A673 (cell line): ENCODE data around the gene GALNS. TPM values are rescaled to one million over a fixed set of nuclear protein-coding genes. Genes with fewer than 3 reads are reported as not detected.

ENCODE experiments used
- BruUV-seq: library from RNA; stranded (reverse); fragments of 400-500 nt; replicated peaks from 2 replicates; lab custom pipeline; 2021; lab: Mats Ljungman, UMichigan
- CTCF ChIA-PET: fragments of 300-600 bp; sonication (Branson Sonifier 250); formaldehyde crosslinking; loops from one replicate; lab custom pipeline; 2022; ENCODE audit warnings: antibody characterized with exemption; lab: Charles Lee
- POLR2A ChIA-PET: fragments of 300-600 bp; sonication (Branson Sonifier 250); formaldehyde crosslinking; loops from one replicate; lab custom pipeline; 2022; ENCODE audit warnings: antibody characterized with exemption; ENCODE audit not compliant: low non-redundant PET; lab: Charles Lee
- DNase-seq: peaks from one replicate; pipeline ENCODE4 v3.0.0-alpha.2; 2015; ENCODE audit warnings: low spot score
- H3K27ac ChIP-seq: fragments of 200-600 bp; sonication (generic); 2 replicates; pipeline ENCODE4 v1.5.1; 2016; ENCODE audit warnings: mixed run types, low read depth, mild to moderate bottlenecking, mixed read lengths, antibody characterized with exemption, low read length; ENCODE audit not compliant: poor library complexity, severe bottlenecking
- H3K27me3 ChIP-seq: fragments of 200-600 bp; sonication (generic); replicated peaks from 2 replicates; pipeline ENCODE4 v1.6.1; 2017; ENCODE audit warnings: mixed run types, low read depth, mild to moderate bottlenecking, mixed read lengths, antibody characterized with exemption, low read length; ENCODE audit not compliant: insufficient read depth, poor library complexity
- H3K36me3 ChIP-seq: fragments of 200-600 bp; sonication (generic); 2 replicates; pipeline ENCODE4 v1.6.1; 2016; ENCODE audit warnings: mixed run types, mild to moderate bottlenecking, mixed read lengths, antibody characterized with exemption, low read length; ENCODE audit not compliant: insufficient read depth, poor library complexity, severe bottlenecking
- H3K4me1 ChIP-seq: fragments of 200-600 bp; sonication (generic); 2 replicates; pipeline ENCODE4 v1.6.1; 2017; ENCODE audit warnings: mixed run types, mild to moderate bottlenecking, mixed read lengths, antibody characterized with exemption, low read length; ENCODE audit not compliant: insufficient read depth, poor library complexity, severe bottlenecking
- H3K4me3 ChIP-seq: fragments of 200-600 bp; sonication (generic); 2 replicates; pipeline ENCODE4 v1.5.1; 2016; ENCODE audit warnings: low read depth, mixed run types, mild to moderate bottlenecking, mixed read lengths, low read length; ENCODE audit not compliant: poor library complexity, severe bottlenecking
- H3K9me3 ChIP-seq: fragments of 200-600 bp; sonication (generic); 2 replicates; pipeline ENCODE4 v1.6.1; 2016; ENCODE audit warnings: mixed run types, low read depth, mild to moderate bottlenecking, mixed read lengths, antibody characterized with exemption, low read length; ENCODE audit not compliant: poor library complexity, severe bottlenecking
- EZH2 ChIP-seq: fragments of 200-600 bp; sonication (generic); IDR thresholded peaks from 2 replicates; pipeline ENCODE4 v1.6.1; 2017; ENCODE audit warnings: borderline replicate concordance, low read depth, mild to moderate bottlenecking, mixed read lengths, antibody characterized with exemption, low read length; ENCODE audit not compliant: poor library complexity, severe bottlenecking
- intact Hi-C: fragments of 100-400 bp; cut with micrococcal nuclease; formaldehyde crosslinking; loops from one replicate; pipeline ENCODE4 v1.10.0; 2022; ENCODE audit not compliant: unreplicated experiment
- total RNA-seq: library from RNA; stranded (reverse); gene quantifications from 2 replicates; pipeline ENCODE4 v1.2.3, GENCODE V29; 2021
- TF ChIP-seq, protein P1 (sequence below): fragments of 300-800, 200-600 bp; sonication (generic); conservative IDR thresholded peaks from 2 replicates; pipeline ENCODE4 v1.5.1; 2017; ENCODE audit warnings: low read depth, mild to moderate bottlenecking, antibody characterized with exemption, low read length, moderate library complexity, mixed read lengths

The GALNS gene
- total RNA-seq, 1 experiment from 2014 or later, result 54.8 TPM

GRCh38 chr16:88901718-88902337, 45.1 kb upstream of the GALNS start:
- Histone ChIP-seq H3K27ac (no peak overlapping the region), H3K4me1 (peaks cover 4% of the 10 kb centered on the region), H3K4me3 (no peak overlapping the region), H3K9me3 (no peaks in the 10 kb centered on the region), H3K27me3 (no peaks in the 10 kb centered on the region), H3K36me3 (no peaks in the 10 kb centered on the region)
- no TSS peak for BruUV-seq
- no peak for DNase-seq
- ChIA-PET POLR2A (no interaction called here), CTCF (no interaction called here)
- TF ChIP-seq, protein P1, sequence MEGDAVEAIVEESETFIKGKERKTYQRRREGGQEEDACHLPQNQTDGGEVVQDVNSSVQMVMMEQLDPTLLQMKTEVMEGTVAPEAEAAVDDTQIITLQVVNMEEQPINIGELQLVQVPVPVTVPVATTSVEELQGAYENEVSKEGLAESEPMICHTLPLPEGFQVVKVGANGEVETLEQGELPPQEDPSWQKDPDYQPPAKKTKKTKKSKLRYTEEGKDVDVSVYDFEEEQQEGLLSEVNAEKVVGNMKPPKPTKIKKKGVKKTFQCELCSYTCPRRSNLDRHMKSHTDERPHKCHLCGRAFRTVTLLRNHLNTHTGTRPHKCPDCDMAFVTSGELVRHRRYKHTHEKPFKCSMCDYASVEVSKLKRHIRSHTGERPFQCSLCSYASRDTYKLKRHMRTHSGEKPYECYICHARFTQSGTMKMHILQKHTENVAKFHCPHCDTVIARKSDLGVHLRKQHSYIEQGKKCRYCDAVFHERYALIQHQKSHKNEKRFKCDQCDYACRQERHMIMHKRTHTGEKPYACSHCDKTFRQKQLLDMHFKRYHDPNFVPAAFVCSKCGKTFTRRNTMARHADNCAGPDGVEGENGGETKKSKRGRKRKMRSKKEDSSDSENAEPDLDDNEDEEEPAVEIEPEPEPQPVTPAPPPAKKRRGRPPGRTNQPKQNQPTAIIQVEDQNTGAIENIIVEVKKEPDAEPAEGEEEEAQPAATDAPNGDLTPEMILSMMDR, result no peak
- TF ChIP-seq EZH2, result no peak
- intact Hi-C loops, result no loop called here

DNA sequence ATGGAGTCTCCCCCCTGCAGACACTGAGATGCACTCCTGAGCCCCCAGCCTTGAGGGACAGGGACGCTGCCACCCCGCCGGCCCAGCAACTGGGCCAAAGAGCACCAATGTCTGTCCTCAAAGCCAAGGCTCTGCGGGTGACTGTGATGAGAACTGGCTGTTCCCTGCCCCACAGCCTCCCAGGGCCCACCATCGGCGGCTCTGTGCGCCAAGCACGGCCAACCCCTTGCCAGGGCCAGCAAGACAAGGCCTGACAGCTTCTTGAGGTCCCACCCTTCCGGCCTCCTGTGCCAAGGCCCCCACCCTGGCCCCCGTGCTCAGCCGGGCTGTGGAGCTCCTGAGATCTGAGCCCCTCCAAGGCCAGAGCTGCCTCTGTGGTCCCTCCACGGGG, 43.9 kb upstream of the GALNS start:
- intact Hi-C loops, result no loop called here

GRCh38 chr16:88899901-88900661, 43.3 kb upstream of the GALNS start:
- intact Hi-C loops, result no loop called here
- H3K36me3 ChIP-seq, result no peaks in the 10 kb centered on the region
- DNase-seq, result no peak
- H3K9me3 ChIP-seq, result no peaks in the 10 kb centered on the region
- no peak overlapping the region for H3K4me3 ChIP-seq
- POLR2A ChIA-PET, result no interaction called here
- BruUV-seq, result no TSS peak
- TF ChIP-seq, protein P1, result no peak
- TF ChIP-seq EZH2, result no peak
- no peaks in the 10 kb centered on the region for H3K27me3 ChIP-seq
- CTCF ChIA-PET, result interaction anchor here (0.6 kb wide), 1 partner anchor 30 kb away, joined by 4 read pairs; no protein-coding TSS in a partner anchor
- peaks cover under 1% of the 10 kb centered on the region for H3K4me1 ChIP-seq
- H3K27ac ChIP-seq, result no peak overlapping the region

More for the DNA sequence above, 43.9 kb upstream of the GALNS start:
- Histone ChIP-seq H3K36me3 (no peaks in the 10 kb centered on the region), H3K27ac (no peak overlapping the region), H3K27me3 (no peaks in the 10 kb centered on the region), H3K4me3 (no peak overlapping the region), H3K4me1 (peaks cover 4% of the 10 kb centered on the region), H3K9me3 (no peaks in the 10 kb centered on the region)
- BruUV-seq, result no TSS peak
- DNase-seq, result no peak
- ChIA-PET POLR2A (no interaction called here), CTCF (no interaction called here)
- no peak for TF ChIP-seq EZH2
- TF ChIP-seq, protein P1, result no peak
